H1 (cell line): ENCODE measurements around the gene BRI3BP. TPM values are rescaled to one million over a fixed set of nuclear protein-coding genes. Genes with fewer than 3 reads are reported as not detected.
"Not testable (repeated sequence)": the region's sequence is repeated elsewhere in the genome, so short reads cannot be mapped to it uniquely, and the experiment has no call there.

Source experiments
- CTCF ChIA-PET: fragments of 300-600 bp; sonication (Branson Sonifier 250); formaldehyde crosslinking; loops from one replicate; lab custom pipeline; 2021; ENCODE audit not compliant: partially characterized antibody; lab: Charles Lee
- POLR2A ChIA-PET: fragments of 300-600 bp; sonication (Branson Sonifier 250); formaldehyde crosslinking; loops from one replicate; lab custom pipeline; 2021; ENCODE audit warnings: inconsistent platforms; ENCODE audit not compliant: partially characterized antibody; lab: Charles Lee
- DNase-seq, 2 experiments: peaks; one replicate each; pipeline versions ENCODE4 v3.0.0 to v3.0.0-alpha.2; 2010 to 2022; ENCODE audit warnings: low spot score in 2 of 2, low read depth in 1 of 2, mixed read lengths in 1 of 2
- FAIRE-seq: peaks from 2 replicates; lab custom pipeline; 2011; peaks lifted over from hg19 to GRCh38; lab: Jason Lieb, UNC
- H2AFZ ChIP-seq: 2 replicates; pipeline ENCODE4 v1.8.1; 2012; ENCODE audit warnings: low read length, inconsistent platforms
- H2AK5ac ChIP-seq: 2 replicates; pipeline ENCODE4 v1.6.1; 2013; ENCODE audit warnings: low read depth, low read length
- H2BK120ac ChIP-seq: replicated peaks from 2 replicates; pipeline ENCODE3; 2013; ENCODE audit warnings: low read depth, low read length, inconsistent platforms
- H2BK12ac ChIP-seq: 2 replicates; pipeline ENCODE4 v1.6.1; 2013; ENCODE audit warnings: low read depth, low read length
- H2BK15ac ChIP-seq: 2 replicates; pipeline ENCODE4 v1.6.1; 2013; ENCODE audit warnings: low read length
- H2BK20ac ChIP-seq: 2 replicates; pipeline ENCODE4 v1.6.1; 2013; ENCODE audit warnings: low read length
- H2BK5ac ChIP-seq: 2 replicates; pipeline ENCODE4 v1.6.1; 2013; ENCODE audit warnings: low read depth, low read length
- H3K14ac ChIP-seq: 2 replicates; pipeline ENCODE4 v1.6.1; 2013; ENCODE audit warnings: inconsistent platforms; ENCODE audit not compliant: insufficient read length
- H3K18ac ChIP-seq: 2 replicates; pipeline ENCODE4 v1.6.1; 2013; ENCODE audit warnings: low read length; ENCODE audit errors: extremely low read depth
- H3K23ac ChIP-seq: 2 replicates; pipeline ENCODE4 v1.6.1; 2013; ENCODE audit warnings: inconsistent platforms; ENCODE audit not compliant: insufficient read length
- H3K23me2 ChIP-seq: 2 replicates; pipeline ENCODE4 v1.6.1; 2013; ENCODE audit warnings: low read depth, low read length
- H3K27ac ChIP-seq: 2 replicates; pipeline ENCODE4 v1.6.1; 2011; ENCODE audit warnings: low read depth, low read length, inconsistent platforms
- H3K27me3 ChIP-seq, 4 experiments: replicated peaks in 1 of 4; 1 replicate in 1 of 4; 2 replicates in 3 of 4; pipeline versions ENCODE4 v1.6.1 to v1.8.1; 2011 to 2013; ENCODE audit warnings: low read length in 3 of 4, mild to moderate bottlenecking in 3 of 4, inconsistent platforms in 2 of 4, mixed read lengths in 2 of 4, moderate library complexity in 1 of 4; ENCODE audit not compliant: control insufficient read depth in 3 of 4, insufficient read depth in 3 of 4; ENCODE audit errors: extremely low read depth in 1 of 4
- H3K36me3 ChIP-seq, 4 experiments: 2 replicates each; pipeline versions ENCODE4 v1.6.1 to v1.8.1; 2011 to 2013; ENCODE audit warnings: mild to moderate bottlenecking in 4 of 4, low read length in 3 of 4, moderate library complexity in 2 of 4, control low read depth in 1 of 4, inconsistent platforms in 1 of 4; ENCODE audit not compliant: insufficient read depth in 4 of 4, control insufficient read depth in 2 of 4
- H3K4ac ChIP-seq: replicated peaks from 2 replicates; pipeline ENCODE3; 2013; ENCODE audit warnings: low read length, low read depth, mixed read lengths, inconsistent platforms; ENCODE audit not compliant: insufficient read length
- H3K4me1 ChIP-seq, 4 experiments: replicated peaks in 1 of 4; 1 replicate in 1 of 4; 2 replicates in 3 of 4; pipeline versions ENCODE4 v1.6.1 to v1.8.1; 2011 to 2013; ENCODE audit warnings: low read length in 3 of 4, inconsistent platforms in 2 of 4, mixed read lengths in 1 of 4; ENCODE audit not compliant: insufficient read depth in 4 of 4, control insufficient read depth in 3 of 4
- H3K4me2 ChIP-seq, 2 experiments: 2 replicates each; pipeline versions ENCODE4 v1.6.1 to v1.8.1; 2011 to 2013; ENCODE audit warnings: low read depth in 2 of 2, low read length in 2 of 2, control low read depth in 1 of 2, inconsistent platforms in 1 of 2, mild to moderate bottlenecking in 1 of 2; ENCODE audit not compliant: insufficient read depth in 1 of 2
- H3K4me3 ChIP-seq, 4 experiments: fragments of 200-600, 300-600 bp in 1 of 4; sonication (generic), shearing (Covaris generic), sonication (Bioruptor Twin) in 1 of 4; 2 replicates each; pipeline versions ENCODE4 v1.5.1 to v1.8.1; 2011 to 2016; ENCODE audit warnings: low read length in 4 of 4, low read depth in 3 of 4, control low read depth in 2 of 4, inconsistent platforms in 2 of 4, mild to moderate bottlenecking in 2 of 4, mixed read lengths in 1 of 4, moderate library complexity in 1 of 4; ENCODE audit not compliant: insufficient read depth in 2 of 4; ENCODE audit errors: extremely low read depth in 1 of 4
- H3K56ac ChIP-seq: replicated peaks from 2 replicates; pipeline ENCODE3; 2013; ENCODE audit warnings: low read depth, mild to moderate bottlenecking, mixed read lengths, low read length, inconsistent platforms; ENCODE audit not compliant: insufficient read length
- H3K79me1 ChIP-seq: 2 replicates; pipeline ENCODE4 v1.6.1; 2013; ENCODE audit warnings: low read depth, low read length, control low read depth
- H3K79me2 ChIP-seq, 2 experiments: 2 replicates each; pipeline versions ENCODE4 v1.6.1 to v1.8.1; 2012 to 2013; ENCODE audit warnings: low read length in 2 of 2, mild to moderate bottlenecking in 2 of 2, inconsistent platforms in 1 of 2; ENCODE audit not compliant: insufficient read depth in 2 of 2, control insufficient read depth in 1 of 2
- H3K9ac ChIP-seq, 4 experiments: replicated peaks in 1 of 4; 1 replicate in 1 of 4; 2 replicates in 3 of 4; pipeline versions ENCODE4 v1.6.1 to v1.8.1; 2011 to 2013; ENCODE audit warnings: low read depth in 3 of 4, low read length in 3 of 4, control low read depth in 2 of 4, mild to moderate bottlenecking in 2 of 4, moderate library complexity in 2 of 4, inconsistent platforms in 1 of 4; ENCODE audit errors: extremely low read depth in 1 of 4
- H3K9me3 ChIP-seq, 2 experiments: 2 replicates each; pipeline versions ENCODE4 v1.6.1 to v1.8.1; 2012 to 2013; ENCODE audit warnings: mild to moderate bottlenecking in 2 of 2, moderate library complexity in 2 of 2, control low read depth in 1 of 2, inconsistent platforms in 1 of 2, low read depth in 1 of 2, low read length in 1 of 2, mixed read lengths in 1 of 2; ENCODE audit not compliant: insufficient read depth in 2 of 2
- H4K20me1 ChIP-seq, 2 experiments: replicated peaks in 1 of 2; 2 replicates each; pipeline versions ENCODE3 to v1.8.1; 2011 to 2013; ENCODE audit warnings: inconsistent platforms in 2 of 2, low read length in 2 of 2, mild to moderate bottlenecking in 1 of 2; ENCODE audit not compliant: insufficient read depth in 2 of 2, control insufficient read depth in 1 of 2
- H4K5ac ChIP-seq: 2 replicates; pipeline ENCODE4 v1.6.1; 2013; ENCODE audit warnings: low read length, low read depth, mixed read lengths, inconsistent platforms; ENCODE audit not compliant: insufficient read length
- H4K8ac ChIP-seq: 2 replicates; pipeline ENCODE4 v1.8.0; 2013; ENCODE audit warnings: mild to moderate bottlenecking, moderate library complexity, low read length, inconsistent platforms; ENCODE audit not compliant: insufficient read depth; ENCODE audit errors: extremely low read depth
- H4K91ac ChIP-seq: replicated peaks from 2 replicates; pipeline ENCODE3; 2013; ENCODE audit warnings: low read length, mixed read lengths, inconsistent platforms; ENCODE audit not compliant: insufficient read length
- WGBS, 2 experiments: shearing (Covaris generic) in 1 of 2; methylation state at CpG; one replicate each; pipeline versions ENCODE4 v1.1.6 to v1.1.7; 2013 to 2015; ENCODE audit warnings: low lambda C conversion rate in 2 of 2, mixed read lengths in 2 of 2, inconsistent platforms in 1 of 2, low coverage in 1 of 2, missing lambda C conversion rate in 1 of 2; ENCODE audit not compliant: insufficient replicate concordance in 2 of 2, insufficient coverage in 1 of 2, insufficient read length in 1 of 2; ENCODE audit errors: extremely low coverage in 1 of 2, missing lambda C conversion rate in 1 of 2; 5-methylcytosine and 5-hydroxymethylcytosine counted together
- polyA plus RNA-seq, 7 experiments: library from polyadenylated mRNA; depleted of rRNA in 3 of 7; stranded (reverse) in 5 of 7; unstranded in 2 of 7; fragments of >200 nt in 5 of 7; fragments of 200-250 nt in 2 of 7; gene quantifications; 1 replicate in 5 of 7; 2 replicates in 1 of 7; 4 replicates in 1 of 7; pipeline versions ENCODE4 v1.2.1 to v1.2.3, GENCODE V29; 2011 to 2013; ENCODE audit warnings: missing spikeins in 2 of 7, mixed read lengths in 2 of 7
- total RNA-seq: library from RNA; stranded (reverse); fragmentation: NEBNext Ultra II Directional; extraction: Animal tissue kit (Norgen Biotek cat#: 25700); gene quantifications from 2 replicates; pipeline ENCODE4 v1.2.1, GENCODE V29; 2021

Gene BRI3BP
- total and polyA plus RNA-seq, 2 of the 8 experiments (the other 6 are each of a cell fraction or from before 2014, with no cell fraction given) = 5.4 to 14.2 TPM

DNA sequence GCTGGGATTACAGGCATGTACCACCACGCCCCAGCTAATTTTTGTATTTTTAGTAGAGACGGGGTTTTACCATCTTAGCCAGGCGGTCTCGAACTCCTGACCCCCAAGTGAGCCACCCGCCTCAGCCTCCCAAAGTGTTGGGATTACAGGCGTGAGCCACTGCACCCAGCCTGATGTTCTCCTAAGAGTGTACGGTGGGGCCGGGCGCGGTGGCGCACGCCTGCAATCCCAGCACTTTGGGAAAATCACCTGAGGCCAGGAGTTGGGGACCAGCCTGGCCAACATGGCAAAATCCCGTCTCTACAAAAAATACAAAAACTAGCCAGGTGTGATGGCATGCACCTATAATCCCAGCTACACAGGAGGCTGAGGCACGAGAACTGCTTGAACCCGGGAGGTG, 6.6 kb upstream of the BRI3BP start:
- H3K4me2 ChIP-seq, H3K4ac ChIP-seq, H3K4me1 ChIP-seq, H4K20me1 ChIP-seq, H2AFZ ChIP-seq, H4K8ac ChIP-seq, FAIRE-seq, H3K18ac ChIP-seq, H4K5ac ChIP-seq, CTCF ChIA-PET, H3K27me3 ChIP-seq, H3K23ac ChIP-seq, H3K56ac ChIP-seq, H2AK5ac ChIP-seq, H3K79me1 ChIP-seq, H3K9ac ChIP-seq, H3K27ac ChIP-seq, H2BK5ac ChIP-seq, H2BK15ac ChIP-seq, H4K91ac ChIP-seq, H2BK12ac ChIP-seq, H3K23me2 ChIP-seq, DNase-seq, H3K9me3 ChIP-seq, H3K14ac ChIP-seq, H2BK120ac ChIP-seq, H3K4me3 ChIP-seq, H2BK20ac ChIP-seq: not testable (repeated sequence)
- H3K79me2 ChIP-seq = peaks cover 0 to 22% of the 10 kb centered on the region in 2 experiments; a peak in 2 of 4 replicates
- POLR2A ChIA-PET = interaction anchor here (1.0 to 1.8 kb wide), 4 partner anchors 10 to 72 kb away, joined by 3 to 6 read pairs (median 4); no protein-coding TSS in a partner anchor
- 91% methylated on average over 15 of the region's 15 CpGs; no CpG with 5 or more reads in 1 of the 2 experiments for WGBS, 2 experiments
- peaks cover 16 to 29% (median 20%) of the 10 kb centered on the region in 4 experiments; a peak in 6 of 8 replicates for H3K36me3 ChIP-seq
